Measurements from ENCODE around the gene NFIX.

The NFIX gene

DNA sequence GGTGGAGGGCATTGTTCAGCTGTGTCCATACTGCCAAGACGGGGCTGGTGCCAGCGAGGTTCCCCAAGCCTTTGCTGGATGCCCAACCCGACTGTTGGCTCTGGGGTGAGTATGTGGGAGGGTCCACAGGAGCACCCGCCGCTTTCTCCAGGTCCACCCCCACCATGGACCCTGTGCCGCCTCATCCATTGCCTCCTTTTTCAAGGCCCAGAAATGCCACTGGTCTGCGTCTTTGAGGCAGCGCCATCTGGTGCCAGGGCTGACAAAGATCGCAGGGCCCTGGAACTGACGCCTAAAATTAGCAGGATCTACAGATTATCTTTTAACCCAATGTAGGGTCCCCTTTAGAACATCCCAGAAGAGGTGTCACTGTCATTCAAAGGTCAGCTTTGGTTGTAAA, 34.6 kb downstream of the NFIX start:
- TF ChIP-seq CTCF (IDR thresholded peaks at IDR 0.05; ENCODE audit: insufficient read depth, missing control alignments) = peak; percentile 62
- DNase-seq (ENCODE audit: insufficient read length, low spot score) = no peak
- FAIRE-seq = no peak

- DNase-seq (ENCODE audit: insufficient read length, low spot score) (no peak), FAIRE-seq (no peak)
- TF ChIP-seq CTCF (IDR thresholded peaks at IDR 0.05; ENCODE audit: insufficient read depth, missing control alignments) = no peak
Measured at GRCh38 chr19:13031917-13032623, 36.8 kb downstream of the NFIX start.

DNA sequence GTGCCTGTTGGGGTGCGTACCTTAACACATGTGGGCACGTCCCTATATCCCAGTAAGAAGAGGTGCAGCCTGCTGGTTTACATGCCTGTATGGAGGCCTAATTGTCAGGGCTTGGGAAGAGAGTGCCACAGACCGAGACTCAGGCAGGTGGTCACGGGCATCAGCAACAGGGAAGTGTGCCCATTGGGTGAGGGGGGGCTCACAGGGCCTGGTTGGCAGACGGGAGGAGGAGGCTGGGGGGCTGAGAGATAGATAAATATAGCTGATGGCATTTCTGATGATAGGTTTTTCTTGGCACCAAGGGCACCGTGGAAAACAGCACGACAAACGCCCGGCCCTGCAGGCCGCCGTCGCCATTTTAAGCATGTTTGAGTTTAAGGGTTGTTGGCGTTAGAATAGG, 37.6 kb downstream of the NFIX start:
- DNase-seq (ENCODE audit: insufficient read length, low spot score) = no peak

GRCh38 chr19:13033244-13033643, 38.0 kb downstream of the NFIX start:
- no peak for FAIRE-seq
- TF ChIP-seq CTCF (IDR thresholded peaks at IDR 0.05; ENCODE audit: insufficient read depth, missing control alignments) = peak; percentile 37
- DNase-seq (ENCODE audit: insufficient read length, low spot score) = no peak

More for the DNA sequence above, 37.6 kb downstream of the NFIX start:
- no peak for TF ChIP-seq CTCF (IDR thresholded peaks at IDR 0.05; ENCODE audit: insufficient read depth, missing control alignments)
- FAIRE-seq = no peak

- FAIRE-seq (no peak), DNase-seq (ENCODE audit: insufficient read length, low spot score) (no peak)
- peak; percentile 62 for TF ChIP-seq CTCF (IDR thresholded peaks at IDR 0.05; ENCODE audit: insufficient read depth, missing control alignments)
Measured at GRCh38 chr19:13033819-13034611, 38.7 kb downstream of the NFIX start.

GRCh38 chr19:13034636-13035035, 39.4 kb downstream of the NFIX start:
- no peak for TF ChIP-seq CTCF (IDR thresholded peaks at IDR 0.05; ENCODE audit: insufficient read depth, missing control alignments)
- DNase-seq (ENCODE audit: insufficient read length, low spot score) = no peak
- FAIRE-seq = no peak

Data from D721Med (cell line).